ENCODE data around the gene KIF26A.

Gene KIF26A

DNA sequence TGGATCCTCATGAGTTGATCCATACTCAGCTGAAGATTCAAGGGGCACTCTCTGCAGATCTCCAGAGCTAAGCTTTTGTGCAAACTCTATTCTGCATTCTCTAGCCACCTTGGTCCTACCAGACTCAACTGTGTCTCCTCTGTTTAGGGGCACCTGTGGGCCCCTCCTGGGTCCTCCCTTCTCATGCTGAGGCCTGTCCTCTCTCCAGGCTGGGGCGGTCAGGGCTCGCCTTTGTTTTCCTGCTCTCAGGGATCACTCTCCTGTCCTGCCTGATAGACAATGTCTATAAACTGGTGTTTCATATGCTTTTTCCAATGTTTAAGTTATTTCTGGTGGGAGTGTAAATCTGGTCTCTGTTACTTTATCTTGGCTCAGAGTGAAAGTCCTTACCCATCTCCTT lies 11.6 kb upstream of the KIF26A start:
- peaks cover 4% of the 10 kb centered on the region; the same call in 1 of the 2 replicates for H3K27me3 ChIP-seq (ENCODE audit: low read depth, low read length)
- H3K4me1 ChIP-seq (ENCODE audit: low read length) = no peaks in the 10 kb centered on the region
- H3K4me2 ChIP-seq (ENCODE audit: low read length) = no peak overlapping the region
- H3K9me3 ChIP-seq (ENCODE audit: insufficient read depth, low read length) = peaks cover 10% of the 10 kb centered on the region; the same call in 1 of the 2 replicates
- H3K9ac ChIP-seq (ENCODE audit: low read length) = no peak overlapping the region
- H3K27ac ChIP-seq (ENCODE audit: low read length) = no peak overlapping the region
- no peak overlapping the region for H3K4me3 ChIP-seq (ENCODE audit: low read length)
- no peaks in the 10 kb centered on the region for H4K20me1 ChIP-seq (ENCODE audit: insufficient read depth, low read length)
- no peaks in the 10 kb centered on the region for H3K36me3 ChIP-seq (replicated peaks; ENCODE audit: low read depth, low read length)
- H3K79me2 ChIP-seq (ENCODE audit: low read length) = no peaks in the 10 kb centered on the region
- H2AFZ ChIP-seq (ENCODE audit: low read depth, low read length) = no peak overlapping the region
- TF ChIP-seq EZH2phosphoT487 (IDR thresholded peaks at IDR 0.05; ENCODE audit: low read depth) = no peak
- TF ChIP-seq, protein P1, sequence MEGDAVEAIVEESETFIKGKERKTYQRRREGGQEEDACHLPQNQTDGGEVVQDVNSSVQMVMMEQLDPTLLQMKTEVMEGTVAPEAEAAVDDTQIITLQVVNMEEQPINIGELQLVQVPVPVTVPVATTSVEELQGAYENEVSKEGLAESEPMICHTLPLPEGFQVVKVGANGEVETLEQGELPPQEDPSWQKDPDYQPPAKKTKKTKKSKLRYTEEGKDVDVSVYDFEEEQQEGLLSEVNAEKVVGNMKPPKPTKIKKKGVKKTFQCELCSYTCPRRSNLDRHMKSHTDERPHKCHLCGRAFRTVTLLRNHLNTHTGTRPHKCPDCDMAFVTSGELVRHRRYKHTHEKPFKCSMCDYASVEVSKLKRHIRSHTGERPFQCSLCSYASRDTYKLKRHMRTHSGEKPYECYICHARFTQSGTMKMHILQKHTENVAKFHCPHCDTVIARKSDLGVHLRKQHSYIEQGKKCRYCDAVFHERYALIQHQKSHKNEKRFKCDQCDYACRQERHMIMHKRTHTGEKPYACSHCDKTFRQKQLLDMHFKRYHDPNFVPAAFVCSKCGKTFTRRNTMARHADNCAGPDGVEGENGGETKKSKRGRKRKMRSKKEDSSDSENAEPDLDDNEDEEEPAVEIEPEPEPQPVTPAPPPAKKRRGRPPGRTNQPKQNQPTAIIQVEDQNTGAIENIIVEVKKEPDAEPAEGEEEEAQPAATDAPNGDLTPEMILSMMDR (IDR thresholded peaks at IDR 0.05; ENCODE audit: low read depth, low read length) = no peak

GRCh38 chr14:104128981-104129380 lies 9.4 kb upstream of the KIF26A start:
- H4K20me1 ChIP-seq (ENCODE audit: insufficient read depth, low read length) = no peaks in the 10 kb centered on the region
- no peaks in the 10 kb centered on the region for H3K79me2 ChIP-seq (ENCODE audit: low read length)
- no peak overlapping the region for H3K4me2 ChIP-seq (ENCODE audit: low read length)
- no peak overlapping the region for H3K27ac ChIP-seq (ENCODE audit: low read length)
- H2AFZ ChIP-seq (ENCODE audit: low read depth, low read length) = no peak overlapping the region
- H3K27me3 ChIP-seq (ENCODE audit: low read depth, low read length) = no peaks in the 10 kb centered on the region
- no peaks in the 10 kb centered on the region for H3K36me3 ChIP-seq (replicated peaks; ENCODE audit: low read depth, low read length)
- peaks cover 6% of the 10 kb centered on the region; the same call in 1 of the 2 replicates for H3K9me3 ChIP-seq (ENCODE audit: insufficient read depth, low read length)
- no peaks in the 10 kb centered on the region for H3K4me1 ChIP-seq (ENCODE audit: low read length)
- TF ChIP-seq, protein P1 (IDR thresholded peaks at IDR 0.05; ENCODE audit: low read depth, low read length) = no peak
- no peak for TF ChIP-seq EZH2phosphoT487 (IDR thresholded peaks at IDR 0.05; ENCODE audit: low read depth)
- no peak overlapping the region for H3K9ac ChIP-seq (ENCODE audit: low read length)
- no peak overlapping the region for H3K4me3 ChIP-seq (ENCODE audit: low read length)

GRCh38 chr14:104129556-104129955 lies 8.8 kb upstream of the KIF26A start:
- no peak overlapping the region for H2AFZ ChIP-seq (ENCODE audit: low read depth, low read length)
- no peak overlapping the region for H3K4me3 ChIP-seq (ENCODE audit: low read length)
- H3K36me3 ChIP-seq (replicated peaks; ENCODE audit: low read depth, low read length) = no peaks in the 10 kb centered on the region
- H3K9me3 ChIP-seq (ENCODE audit: insufficient read depth, low read length) = peaks cover 6% of the 10 kb centered on the region; the same call in 1 of the 2 replicates
- no peaks in the 10 kb centered on the region for H3K79me2 ChIP-seq (ENCODE audit: low read length)
- no peaks in the 10 kb centered on the region for H3K27me3 ChIP-seq (ENCODE audit: low read depth, low read length)
- no peak overlapping the region for H3K9ac ChIP-seq (ENCODE audit: low read length)
- no peaks in the 10 kb centered on the region for H4K20me1 ChIP-seq (ENCODE audit: insufficient read depth, low read length)
- no peak overlapping the region for H3K4me2 ChIP-seq (ENCODE audit: low read length)
- H3K4me1 ChIP-seq (ENCODE audit: low read length) = no peaks in the 10 kb centered on the region
- TF ChIP-seq, protein P1 (IDR thresholded peaks at IDR 0.05; ENCODE audit: low read depth, low read length) = no peak
- no peak for TF ChIP-seq EZH2phosphoT487 (IDR thresholded peaks at IDR 0.05; ENCODE audit: low read depth)
- H3K27ac ChIP-seq (ENCODE audit: low read length) = no peak overlapping the region

- Histone ChIP-seq H3K27ac (ENCODE audit: low read length) (no peak overlapping the region), H3K4me3 (ENCODE audit: low read length) (no peak overlapping the region), H3K79me2 (ENCODE audit: low read length) (no peaks in the 10 kb centered on the region), H3K36me3 (replicated peaks; ENCODE audit: low read depth, low read length) (no peaks in the 10 kb centered on the region), H3K9ac (ENCODE audit: low read length) (no peak overlapping the region), H2AFZ (ENCODE audit: low read depth, low read length) (no peak overlapping the region), H3K9me3 (ENCODE audit: insufficient read depth, low read length) (peaks cover 6% of the 10 kb centered on the region; the same call in 1 of the 2 replicates), H3K27me3 (ENCODE audit: low read depth, low read length) (no peaks in the 10 kb centered on the region), H3K4me1 (ENCODE audit: low read length) (no peaks in the 10 kb centered on the region), H4K20me1 (ENCODE audit: insufficient read depth, low read length) (no peaks in the 10 kb centered on the region), H3K4me2 (ENCODE audit: low read length) (no peak overlapping the region)
- no peak for TF ChIP-seq EZH2phosphoT487 (IDR thresholded peaks at IDR 0.05; ENCODE audit: low read depth)
- TF ChIP-seq, protein P1 (IDR thresholded peaks at IDR 0.05; ENCODE audit: low read depth, low read length) = peak; percentile 73
These were observed 7.3 kb upstream of the KIF26A start for GRCh38 chr14:104130974-104131651.

All from OCI-LY3 (cell line).